DOHH2 (cell line): ENCODE data around the gene AP5S1.

Experiments
- CTCF ChIP-seq: fragments of 200-600 bp; sonication (generic); IDR thresholded peaks from one replicate; pipeline ENCODE4 v1.5.1; 2014; ENCODE audit warnings: antibody characterized with exemption, mild to moderate bottlenecking, low read depth, low read length; ENCODE audit not compliant: poor library complexity, severe bottlenecking
- EZH2phosphoT487 ChIP-seq: fragments of 200-600 bp; sonication (generic); IDR thresholded peaks from 2 replicates; pipeline ENCODE4 v1.6.1; 2017; ENCODE audit warnings: borderline replicate concordance, mild to moderate bottlenecking, antibody characterized with exemption, low read length, moderate library complexity, mixed read lengths

- TF ChIP-seq CTCF: no peak
- TF ChIP-seq EZH2phosphoT487: no peak
These were observed 23.7 kb upstream of the AP5S1 start for GRCh38 chr20:3796477-3797225.
